GM19099 (cell line): Measurements from ENCODE around the gene SEC14L5.

Source experiments
- POLR2A ChIP-seq: IDR thresholded peaks from 3 replicates; pipeline ENCODE4 v1.6.1; 2011; ENCODE audit warnings: low read depth; ENCODE audit not compliant: insufficient read length; ENCODE audit errors: extremely low read depth

Gene SEC14L5

DNA sequence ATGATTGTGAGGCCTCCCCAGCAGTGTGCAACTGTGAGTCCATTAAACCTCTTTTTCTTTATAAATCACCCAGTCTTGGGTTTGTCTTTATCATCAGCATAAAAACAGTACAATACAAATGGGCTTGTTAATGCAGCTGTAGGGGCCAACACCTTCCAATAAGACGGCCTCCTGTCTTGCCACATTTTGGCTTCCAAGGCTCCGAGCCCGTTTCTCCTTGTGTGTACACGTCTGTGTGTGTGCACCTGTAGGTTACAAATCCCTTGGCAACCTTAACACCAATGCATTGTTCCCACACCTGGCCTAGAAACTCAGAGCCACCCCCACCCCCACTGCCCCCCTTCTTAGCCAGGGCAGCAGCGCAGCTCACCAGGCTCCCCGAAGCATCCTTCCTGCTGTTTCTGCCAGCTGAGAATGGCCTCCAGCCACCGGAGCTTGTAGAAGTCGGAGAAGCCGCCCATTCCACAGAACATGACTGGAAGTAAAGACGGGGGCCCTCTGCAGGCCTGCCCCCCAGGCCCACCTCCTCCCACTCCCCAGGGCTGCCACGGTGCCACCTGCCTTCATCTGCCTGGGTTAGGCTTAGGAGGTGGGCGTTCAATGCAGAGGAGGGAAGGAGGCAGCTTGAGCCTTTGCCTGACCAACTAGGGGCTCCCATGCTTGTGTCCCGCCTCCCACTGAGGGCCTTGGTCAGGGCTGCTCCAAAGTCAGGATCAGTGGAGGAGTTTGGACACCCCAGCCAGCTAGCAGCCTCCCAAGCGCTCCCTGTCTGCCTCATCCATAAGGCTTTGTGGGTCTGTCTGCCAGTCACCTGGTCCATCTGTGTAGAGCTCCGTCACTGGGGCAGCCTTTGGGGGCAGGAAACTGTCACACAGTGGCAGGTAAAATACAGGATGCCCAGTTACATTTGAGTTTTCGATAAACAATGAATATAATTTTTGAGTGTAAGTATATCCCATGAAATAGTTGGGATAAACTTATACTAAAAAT is 97.0 kb downstream of the SEC14L5 start:
- TF ChIP-seq POLR2A, result no peak

DNA sequence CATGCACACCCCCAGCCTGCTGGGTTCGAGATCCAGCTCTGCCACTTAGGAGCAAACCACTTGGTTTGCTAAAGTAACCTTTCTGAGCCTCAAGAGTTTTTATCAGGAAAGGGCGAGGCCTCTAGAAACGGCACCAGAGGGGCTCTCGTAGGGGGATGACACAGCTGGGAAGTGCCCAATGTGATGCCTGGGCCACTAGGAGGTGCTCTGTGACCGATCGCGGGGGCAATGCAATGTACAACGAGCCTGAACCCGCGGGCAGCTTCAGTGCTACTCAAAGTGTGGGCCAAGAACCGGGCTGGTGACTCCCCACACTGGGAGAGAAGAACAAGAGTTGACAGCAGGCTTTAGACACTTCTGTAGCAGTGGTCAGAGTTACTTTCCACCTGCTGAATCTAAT is 98.2 kb downstream of the SEC14L5 start:
- no peak for TF ChIP-seq POLR2A

GRCh38 chr16:5058476-5058875 is 100.3 kb downstream of the SEC14L5 start:
- no peak for TF ChIP-seq POLR2A

GRCh38 chr16:5059386-5060072 is 101.4 kb downstream of the SEC14L5 start:
- no peak for TF ChIP-seq POLR2A

- TF ChIP-seq POLR2A, result no peak
Measured at GRCh38 chr16:5060073-5060641, 102.0 kb downstream of the SEC14L5 start.

- TF ChIP-seq POLR2A, result no peak
Measured at GRCh38 chr16:5062051-5062450, 103.9 kb downstream of the SEC14L5 start.

DNA sequence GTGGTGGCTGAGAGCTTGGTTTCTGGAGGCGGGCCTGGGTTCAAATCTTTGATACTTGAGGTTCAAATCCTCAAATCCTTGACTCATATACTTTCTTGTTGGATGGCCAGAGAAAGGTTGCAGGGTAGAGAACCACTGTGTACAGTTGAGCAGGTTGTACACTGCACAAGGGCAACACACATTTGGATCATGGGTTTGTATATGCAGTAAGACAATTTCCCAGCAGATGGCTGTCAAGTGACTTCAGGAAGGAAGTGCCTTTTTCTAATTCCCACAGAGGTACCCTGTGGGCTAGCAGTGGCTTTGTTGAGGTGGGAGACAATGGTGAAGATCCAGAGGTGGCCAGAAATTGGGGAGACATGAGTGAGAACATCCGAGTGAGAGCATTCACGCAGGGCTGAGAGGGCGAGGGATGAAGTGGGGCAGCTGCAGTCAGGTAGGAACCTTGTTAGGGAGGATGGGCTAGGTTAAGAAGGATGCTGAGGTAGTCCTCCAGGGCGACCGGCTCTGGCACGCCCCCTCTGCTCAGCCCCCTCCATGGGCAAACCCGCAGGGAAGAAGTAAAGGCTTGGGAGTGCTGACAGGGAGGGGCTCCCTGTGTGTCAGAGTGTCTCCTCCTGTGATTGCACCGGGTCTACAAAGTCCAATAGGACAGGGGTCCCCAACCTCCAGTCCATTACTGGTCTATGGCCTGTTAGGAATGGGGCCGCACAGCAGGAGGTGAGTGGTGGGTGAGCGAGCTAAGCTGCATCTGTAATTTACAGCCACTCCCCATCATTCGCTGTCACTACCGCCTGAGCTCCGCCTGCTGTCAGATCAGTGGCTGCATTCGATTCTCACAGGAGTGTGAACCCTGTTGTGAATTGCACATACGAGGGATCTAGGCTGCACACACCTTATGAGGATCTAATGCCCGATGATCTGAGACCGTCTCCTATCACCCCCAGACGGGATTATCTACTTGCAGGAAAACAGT is 104.9 kb downstream of the SEC14L5 start:
- no peak for TF ChIP-seq POLR2A

DNA sequence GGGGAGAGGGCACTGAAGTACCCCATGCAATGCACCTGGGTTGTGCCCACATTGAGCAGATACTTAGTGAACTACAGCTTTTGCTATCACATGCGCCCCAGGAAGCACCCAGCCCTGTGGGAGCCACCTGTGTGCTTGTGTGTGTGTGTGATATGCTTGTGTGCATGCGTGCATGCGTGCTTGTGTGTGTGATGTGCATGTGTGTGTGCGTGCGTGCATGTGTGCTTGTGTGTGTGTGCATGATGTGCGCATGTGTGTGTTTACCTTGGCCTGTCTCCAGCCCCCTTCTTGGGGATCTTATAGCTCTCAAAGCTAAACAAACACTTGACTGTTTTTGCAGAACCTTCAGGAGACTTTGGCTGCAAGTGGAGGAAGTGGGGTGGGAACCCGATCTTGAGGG is 106.8 kb downstream of the SEC14L5 start:
- no peak for TF ChIP-seq POLR2A

DNA sequence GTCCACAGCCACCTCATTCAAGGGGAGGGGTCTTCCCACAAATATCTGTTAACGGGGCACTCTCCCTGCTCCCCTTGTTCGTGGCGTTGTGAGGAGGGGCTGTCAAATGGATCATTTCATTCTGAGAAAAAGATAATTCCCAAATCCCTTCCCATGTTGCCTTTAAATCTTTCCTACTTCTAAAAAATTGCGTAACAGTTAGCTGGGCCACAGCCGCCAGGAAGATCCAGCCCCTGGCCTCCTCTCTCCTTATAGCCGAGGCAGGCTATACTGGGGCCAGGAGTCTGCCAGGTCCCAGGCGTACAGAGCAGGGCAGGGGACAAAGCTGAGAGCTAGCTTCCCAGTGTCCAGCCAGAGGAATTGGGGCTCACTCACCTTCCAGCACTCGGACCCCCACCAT is 107.2 kb downstream of the SEC14L5 start:
- no peak for TF ChIP-seq POLR2A

DNA sequence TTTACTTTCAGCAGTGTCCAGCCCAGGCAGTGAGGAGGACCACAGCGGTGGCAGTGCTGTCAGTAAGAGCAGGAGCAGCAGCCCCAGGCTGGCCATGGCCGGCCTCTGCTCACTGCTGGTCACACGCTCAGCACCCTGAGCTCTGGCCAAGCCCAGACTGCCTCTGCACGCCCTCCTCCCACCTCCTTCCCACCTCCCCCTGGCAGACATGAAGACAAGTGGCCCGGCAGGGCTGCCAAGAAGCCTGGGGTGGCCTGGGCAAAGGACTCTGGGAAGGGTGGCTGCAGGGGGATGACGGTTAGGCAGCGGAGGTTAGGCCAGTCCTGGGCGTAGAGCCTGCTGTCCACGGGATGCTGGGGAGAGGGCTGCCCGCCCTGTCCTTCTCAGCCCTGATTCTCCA is 107.7 kb downstream of the SEC14L5 start, which contains the start of gene C16orf89:
TSS of gene C16orf89 (minus strand) at position 144 of the 400 bp plus-strand sequence. CDS start at position 96, 48 bp downstream.
- TF ChIP-seq POLR2A, result no peak

DNA sequence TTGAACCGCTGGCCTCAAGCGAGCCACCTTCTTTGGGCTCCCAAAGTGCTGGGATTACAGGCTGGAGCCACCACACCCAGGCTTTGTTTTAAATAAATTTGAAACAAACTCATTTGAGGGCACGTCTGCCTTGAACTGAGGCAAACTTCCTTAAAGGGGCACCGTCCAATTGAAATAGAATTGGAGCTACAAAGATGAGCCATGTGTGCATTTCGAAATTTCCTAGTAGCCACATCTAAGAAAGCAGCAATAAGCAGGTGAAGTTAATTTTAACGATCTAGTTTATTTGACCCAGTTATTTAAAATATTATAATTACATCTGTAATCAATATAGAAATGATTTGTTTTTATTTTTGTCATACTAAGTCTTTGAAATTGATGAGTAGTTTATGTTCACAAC is 108.4 kb downstream of the SEC14L5 start:
- TF ChIP-seq POLR2A, result no peak
